H9 (cell line): Measurements from ENCODE around the gene MRPS33. TPM values are rescaled to one million over a fixed set of nuclear protein-coding genes. Genes with fewer than 3 reads are reported as not detected.

Experiments used
- DNase-seq: peaks from one replicate; pipeline ENCODE4 v3.0.0-alpha.2; 2017
- H2AFZ ChIP-seq: one replicate; pipeline ENCODE4 v1.6.1; 2013; ENCODE audit warnings: mild to moderate bottlenecking, low read length, control low read depth, moderate library complexity
- H2AK5ac ChIP-seq: 2 replicates; pipeline ENCODE4 v1.6.1; 2013; ENCODE audit warnings: low read length, control low read depth, mixed read lengths; ENCODE audit not compliant: insufficient read length
- H2BK120ac ChIP-seq: one replicate; pipeline ENCODE4 v1.6.1; 2013; ENCODE audit warnings: low read depth, mild to moderate bottlenecking, low read length, control low read depth, inconsistent platforms; ENCODE audit not compliant: poor library complexity, severe bottlenecking
- H2BK12ac ChIP-seq: 2 replicates; pipeline ENCODE4 v1.6.1; 2013; ENCODE audit warnings: low read length, control low read depth, mixed read lengths, low read depth; ENCODE audit not compliant: insufficient read length
- H2BK15ac ChIP-seq: 2 replicates; pipeline ENCODE4 v1.6.1; 2013; ENCODE audit warnings: low read depth, low read length, control low read depth
- H2BK20ac ChIP-seq: one replicate; pipeline ENCODE4 v1.6.1; 2013; ENCODE audit warnings: low read depth, mild to moderate bottlenecking, low read length, control low read depth, inconsistent platforms; ENCODE audit not compliant: poor library complexity, severe bottlenecking
- H2BK5ac ChIP-seq: 2 replicates; pipeline ENCODE4 v1.6.1; 2013; ENCODE audit warnings: low read length, control low read depth, mixed read lengths; ENCODE audit not compliant: insufficient read length
- H3K14ac ChIP-seq: 2 replicates; pipeline ENCODE4 v1.6.1; 2013; ENCODE audit warnings: low read length, control low read depth; ENCODE audit not compliant: insufficient read depth
- H3K18ac ChIP-seq: 2 replicates; pipeline ENCODE4 v1.6.1; 2013; ENCODE audit warnings: low read depth, mild to moderate bottlenecking, mixed read lengths, low read length, control low read depth; ENCODE audit not compliant: insufficient read length
- H3K23ac ChIP-seq: 2 replicates; pipeline ENCODE4 v1.6.1; 2013; ENCODE audit warnings: low read length, control low read depth, mixed read lengths, low read depth; ENCODE audit not compliant: insufficient read length
- H3K23me2 ChIP-seq: 2 replicates; pipeline ENCODE4 v1.6.1; 2013; ENCODE audit warnings: low read depth, mild to moderate bottlenecking, mixed read lengths, low read length, control low read depth; ENCODE audit not compliant: insufficient read length, poor library complexity, severe bottlenecking
- H3K27ac ChIP-seq: 2 replicates; pipeline ENCODE4 v1.5.1; 2013; ENCODE audit warnings: low read length, control low read depth, mixed read lengths, low read depth; ENCODE audit not compliant: insufficient read length
- H3K27me3 ChIP-seq: 2 replicates; pipeline ENCODE4 v1.6.1; 2013; ENCODE audit warnings: low read length, control low read depth, inconsistent platforms; ENCODE audit not compliant: insufficient read depth
- H3K4ac ChIP-seq: 2 replicates; pipeline ENCODE4 v1.6.1; 2013; ENCODE audit warnings: low read depth, mild to moderate bottlenecking, control low read depth, inconsistent platforms, low read length, moderate library complexity
- H3K4me1 ChIP-seq: 2 replicates; pipeline ENCODE4 v1.6.1; 2013; ENCODE audit warnings: low read length, control low read depth, inconsistent platforms; ENCODE audit not compliant: insufficient read depth
- H3K4me2 ChIP-seq: 2 replicates; pipeline ENCODE4 v1.6.1; 2013; ENCODE audit warnings: low read length, control low read depth, mixed read lengths; ENCODE audit not compliant: insufficient read length, insufficient read depth
- H3K56ac ChIP-seq: 2 replicates; pipeline ENCODE4 v1.6.1; 2013; ENCODE audit warnings: low read depth, mild to moderate bottlenecking, mixed read lengths, low read length, control low read depth; ENCODE audit not compliant: insufficient read length
- H3K79me1 ChIP-seq: 2 replicates; pipeline ENCODE4 v1.6.1; 2013; ENCODE audit warnings: low read depth, mild to moderate bottlenecking, moderate library complexity, low read length, control low read depth, inconsistent platforms; ENCODE audit not compliant: insufficient read depth, poor library complexity, severe bottlenecking
- H3K79me2 ChIP-seq: 2 replicates; pipeline ENCODE4 v1.6.1; 2013; ENCODE audit warnings: low read length, control low read depth, inconsistent platforms; ENCODE audit not compliant: insufficient read depth
- H3K9ac ChIP-seq: 2 replicates; pipeline ENCODE4 v1.6.1; 2013; ENCODE audit warnings: low read length, control low read depth, mixed read lengths; ENCODE audit not compliant: insufficient read length; ENCODE audit errors: extremely low read depth
- H3K9me3 ChIP-seq: one replicate; pipeline ENCODE4 v1.6.1; 2013; ENCODE audit warnings: low read depth, low read length, inconsistent platforms; ENCODE audit not compliant: control insufficient read depth
- H3T11ph ChIP-seq: one replicate; pipeline ENCODE4 v1.6.1; 2013; ENCODE audit warnings: mild to moderate bottlenecking, low read length, control low read depth, inconsistent platforms
- H4K20me1 ChIP-seq: one replicate; pipeline ENCODE4 v1.6.1; 2013; ENCODE audit not compliant: control insufficient read depth, insufficient read length, insufficient read depth
- H4K5ac ChIP-seq: 2 replicates; pipeline ENCODE4 v1.6.1; 2013; ENCODE audit warnings: low read depth, mild to moderate bottlenecking, mixed read lengths, low read length, control low read depth; ENCODE audit not compliant: insufficient read length
- H4K8ac ChIP-seq: replicated peaks from 2 replicates; pipeline ENCODE4 v1.6.1; 2013; ENCODE audit warnings: low read length, control low read depth, mixed read lengths, low read depth; ENCODE audit not compliant: insufficient read length
- H4K91ac ChIP-seq: 2 replicates; pipeline ENCODE4 v1.6.1; 2013; ENCODE audit warnings: low read depth, mild to moderate bottlenecking, moderate library complexity, mixed read lengths, low read length, control low read depth; ENCODE audit not compliant: insufficient read length
- H3K27ac Mint-ChIP-seq, 3 experiments: 2 replicates in 2 of 3; 3 replicates in 1 of 3; pipeline ENCODE4 v1.8.0; 2020 to 2021; ENCODE audit warnings: mixed read lengths in 3 of 3, mild to moderate bottlenecking in 1 of 3, moderate library complexity in 1 of 3
- H3K27me3 Mint-ChIP-seq: 2 replicates; pipeline ENCODE4 v1.8.0; 2021; ENCODE audit warnings: low read depth, mild to moderate bottlenecking, moderate library complexity, mixed read lengths
- H3K36me3 Mint-ChIP-seq, 3 experiments: 2 replicates in 2 of 3; 3 replicates in 1 of 3; pipeline ENCODE4 v1.8.0; 2020 to 2021; ENCODE audit warnings: low read depth in 3 of 3, mixed read lengths in 3 of 3; ENCODE audit not compliant: insufficient read depth in 1 of 3
- H3K4me1 Mint-ChIP-seq, 2 experiments: 2 replicates each; pipeline ENCODE4 v1.8.0; 2020; ENCODE audit warnings: mixed read lengths in 2 of 2
- H3K4me3 Mint-ChIP-seq, 2 experiments: 2 replicates in 1 of 2; 3 replicates in 1 of 2; pipeline ENCODE4 v1.8.0; 2020 to 2021; ENCODE audit warnings: mild to moderate bottlenecking in 2 of 2, mixed read lengths in 2 of 2, moderate library complexity in 1 of 2
- H3K9me3 Mint-ChIP-seq, 2 experiments: 2 replicates in 1 of 2; 3 replicates in 1 of 2; pipeline ENCODE4 v1.8.0; 2020; ENCODE audit warnings: mild to moderate bottlenecking in 2 of 2, mixed read lengths in 2 of 2, moderate library complexity in 1 of 2
- CTCF ChIP-seq: fragments of 200-600 bp; sonication (generic); conservative IDR thresholded peaks from 3 replicates; pipeline ENCODE4 v1.8.0; 2021; ENCODE audit warnings: antibody characterized with exemption, mild to moderate bottlenecking
- WGBS: extraction: QIAGEN DNeasy Blood & Tissue Kit; methylation state at CpG from one replicate; pipeline ENCODE4 v1.1.7; 2013; ENCODE audit warnings: missing lambda C conversion rate, low lambda C conversion rate, mixed read lengths; ENCODE audit not compliant: insufficient read length; ENCODE audit errors: extremely low coverage; 5-methylcytosine and 5-hydroxymethylcytosine counted together
- total RNA-seq: library from RNA; stranded (reverse); gene quantifications from 2 replicates; pipeline ENCODE4 v1.2.1, GENCODE V29; 2021

MRPS33 gene
- total RNA-seq, 1 experiment from 2014 or later: 64.2 TPM

- Histone ChIP-seq H2BK15ac (no peak overlapping the region), H2AK5ac (no peak overlapping the region), H3K4me2 (no peak overlapping the region), H3K4ac (no peak overlapping the region), H3K9ac (no peak overlapping the region), H3K27me3 (no peaks in the 10 kb centered on the region), H2AFZ (no peak overlapping the region), H4K20me1 (no peaks in the 10 kb centered on the region), H3K4me1 (no peaks in the 10 kb centered on the region), H3K79me1 (no peaks in the 10 kb centered on the region), H2BK20ac (no peak overlapping the region), H3K14ac (no peak overlapping the region), H3K56ac (no peak overlapping the region), H3T11ph (no peak overlapping the region), H3K18ac (no peak overlapping the region), H2BK5ac (no peak overlapping the region), H4K91ac (no peak overlapping the region), H2BK12ac (no peak overlapping the region), H4K8ac (no peak overlapping the region), H3K27ac (no peak overlapping the region), H3K23me2 (no peaks in the 10 kb centered on the region), H3K79me2 (no peaks in the 10 kb centered on the region), H3K9me3 (no peaks in the 10 kb centered on the region), H3K23ac (no peak overlapping the region), H4K5ac (no peak overlapping the region), H2BK120ac (no peak overlapping the region)
- Mint-ChIP-seq H3K36me3 (no peaks in the 10 kb centered on the region), H3K27ac (no peak overlapping the region; a peak in 2 of 7 replicates), H3K9me3 (no peaks in the 10 kb centered on the region), H3K4me1 (no peaks in the 10 kb centered on the region), H3K4me3 (no peak overlapping the region), H3K27me3 (no peaks in the 10 kb centered on the region)
- TF ChIP-seq CTCF: no peak
- no peak for DNase-seq
- no CpG with 5 or more reads among the region's 9 CpGs for WGBS
Measured at GRCh38 chr7:140972876-140973829, 41.6 kb downstream of the MRPS33 start.
